ENCODE results near the gene BRINP2. TPM values are rescaled to one million over a fixed set of nuclear protein-coding genes. Genes with fewer than 3 reads are reported as not detected.

Gene BRINP2
- total and polyA plus RNA-seq, 3 experiments from 2014 or later: not detected

DNA sequence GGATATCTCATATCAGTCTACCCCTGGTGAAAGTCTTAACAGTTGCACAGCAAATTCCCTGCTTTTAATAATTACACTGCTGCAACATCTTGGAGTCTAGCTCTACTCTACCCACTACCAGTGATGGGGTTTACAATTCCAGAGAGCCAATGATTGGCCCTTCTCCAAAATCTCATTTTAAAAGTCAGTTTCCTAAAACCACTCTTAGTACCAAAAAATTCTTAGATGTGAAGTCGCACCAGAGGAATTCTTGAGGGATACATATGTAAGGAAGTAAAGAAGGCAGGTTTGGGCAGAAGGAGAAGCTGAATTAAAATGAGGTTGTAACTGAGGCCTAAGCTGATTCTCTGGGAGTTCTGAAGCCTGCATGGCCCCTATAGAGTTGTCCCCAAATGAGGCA is 129.7 kb downstream of the BRINP2 start:
- Histone ChIP-seq H3K27ac (ENCODE audit: low read depth, low read length) (no peak overlapping the region), H3K36me3 (ENCODE audit: insufficient read depth, low read length) (no peaks in the 10 kb centered on the region), H3K4me1 (ENCODE audit: insufficient read depth, low read length) (no peaks in the 10 kb centered on the region), H3K9me3 (ENCODE audit: low read length) (no peaks in the 10 kb centered on the region), H3K27me3 (ENCODE audit: insufficient read depth, low read length, poor library complexity, severe bottlenecking) (no peaks in the 10 kb centered on the region), H3K4me3 (ENCODE audit: low read length) (no peak overlapping the region)
- Mint-ChIP-seq H3K27me3 (no peaks in the 10 kb centered on the region), H3K4me3 (no peak overlapping the region), H3K36me3 (no peaks in the 10 kb centered on the region), H3K27ac (no peak overlapping the region), H3K9me3 (peaks cover 0 to 17% (median 6%) of the 10 kb centered on the region in 5 donors), H3K4me1 (no peaks in the 10 kb centered on the region)
- ChIA-PET POLR2A (no interaction called here), CTCF (no interaction called here)
- no peak for DNase-seq

DNA sequence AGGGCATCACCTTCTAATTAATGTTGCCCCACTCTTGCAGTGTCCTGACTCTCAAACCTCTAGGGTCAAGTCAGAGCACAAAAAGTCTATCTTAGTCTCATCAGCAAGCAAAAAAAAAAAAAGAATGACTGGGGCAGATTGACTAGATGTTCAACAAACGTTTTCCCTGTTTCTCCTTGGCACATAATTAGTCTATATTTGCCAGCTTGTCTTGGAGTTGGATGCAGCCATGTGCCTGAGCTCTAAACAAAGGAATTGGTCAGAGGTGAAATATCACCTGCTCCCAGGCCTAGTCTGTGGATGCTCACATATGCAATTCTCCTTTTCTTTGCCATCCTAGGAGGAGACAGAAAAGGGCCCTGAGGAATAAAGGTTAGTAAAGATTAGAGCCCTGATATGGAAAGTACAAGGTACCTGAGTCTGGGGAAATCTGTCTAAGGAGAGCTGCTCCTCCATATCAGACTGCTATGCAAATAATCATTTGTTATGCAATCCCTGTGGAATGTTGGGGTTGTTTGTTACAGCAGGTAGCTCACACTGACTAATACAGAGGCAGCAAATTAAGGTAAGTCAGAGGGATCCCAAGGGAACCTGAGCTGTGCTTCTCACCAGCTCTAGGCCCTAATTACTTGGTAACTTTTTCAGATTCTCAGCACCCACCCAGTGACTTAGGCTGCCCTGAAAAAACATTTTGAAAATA is 130.8 kb downstream of the BRINP2 start:
- POLR2A ChIA-PET: no interaction called here
- no peaks in the 10 kb centered on the region for H3K27me3 Mint-ChIP-seq

DNA sequence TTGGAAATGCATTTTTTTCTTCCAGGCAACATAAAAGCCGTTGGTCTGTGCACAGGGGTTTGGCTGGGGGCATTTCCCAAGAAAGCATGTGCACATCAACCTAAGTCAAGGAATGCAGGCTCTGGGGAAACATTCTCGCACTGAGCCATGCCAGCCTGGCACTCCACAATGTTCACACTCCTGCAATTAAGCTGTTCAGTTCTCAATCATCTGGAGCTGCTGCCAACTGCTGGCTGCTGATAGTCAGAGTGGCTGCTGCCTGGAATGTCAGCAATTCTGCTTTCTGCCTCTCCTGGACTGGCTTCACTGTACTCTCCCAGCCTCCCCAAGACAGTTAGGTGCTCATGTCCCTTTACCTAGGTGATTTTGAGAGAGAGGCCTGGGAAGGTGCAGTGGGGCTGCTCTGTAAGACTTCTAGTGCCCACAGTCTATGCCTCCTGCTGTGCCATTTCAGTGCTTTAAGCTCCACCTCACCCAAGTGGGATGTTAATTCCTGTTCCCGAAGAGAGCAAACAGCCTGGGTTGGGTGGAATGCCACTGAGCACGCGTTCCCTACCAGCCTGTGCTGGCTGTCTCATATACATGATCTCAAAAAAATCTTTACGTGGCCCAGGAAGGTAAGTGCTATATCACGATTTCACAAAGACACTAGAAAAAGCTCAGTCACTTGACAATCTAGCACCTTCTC is 131.7 kb downstream of the BRINP2 start:
- Mint-ChIP-seq H3K27me3 (no peaks in the 10 kb centered on the region), H3K4me1 (no peaks in the 10 kb centered on the region), H3K27ac (no peak overlapping the region), H3K36me3 (no peaks in the 10 kb centered on the region), H3K9me3 (peaks cover 0 to 12% (median 6%) of the 10 kb centered on the region in 5 donors), H3K4me3 (no peak overlapping the region)
- ChIA-PET POLR2A (no interaction called here), CTCF (interaction anchor here (0.6 kb wide), 1 partner anchor 167 kb away, joined by 3 read pairs; no protein-coding TSS in a partner anchor)
- no peaks in the 10 kb centered on the region for H3K4me1 ChIP-seq (ENCODE audit: insufficient read depth, low read length)
- no peaks in the 10 kb centered on the region for H3K9me3 ChIP-seq (ENCODE audit: low read length)
- DNase-seq: no peak
- H3K36me3 ChIP-seq (ENCODE audit: insufficient read depth, low read length): no peaks in the 10 kb centered on the region
- no peak overlapping the region for H3K27ac ChIP-seq (ENCODE audit: low read depth, low read length)
- H3K4me3 ChIP-seq (ENCODE audit: low read length): no peak overlapping the region
- H3K27me3 ChIP-seq (ENCODE audit: insufficient read depth, low read length, poor library complexity, severe bottlenecking): no peaks in the 10 kb centered on the region

More for the DNA sequence above, 130.8 kb downstream of the BRINP2 start:
- no peak overlapping the region for H3K4me3 Mint-ChIP-seq
- Histone ChIP-seq H3K4me1 (ENCODE audit: insufficient read depth, low read length) (no peaks in the 10 kb centered on the region), H3K27me3 (ENCODE audit: insufficient read depth, low read length, poor library complexity, severe bottlenecking) (no peaks in the 10 kb centered on the region), H3K4me3 (ENCODE audit: low read length) (no peak overlapping the region), H3K27ac (ENCODE audit: low read depth, low read length) (no peak overlapping the region), H3K9me3 (ENCODE audit: low read length) (no peaks in the 10 kb centered on the region), H3K36me3 (ENCODE audit: insufficient read depth, low read length) (no peaks in the 10 kb centered on the region)
- CTCF ChIA-PET: interaction anchor here (0.6 kb wide), 1 partner anchor 168 kb away, joined by 3 read pairs; no protein-coding TSS in a partner anchor
- H3K36me3 Mint-ChIP-seq: no peaks in the 10 kb centered on the region
- no peak overlapping the region for H3K27ac Mint-ChIP-seq
- peaks cover 0 to 14% (median 5%) of the 10 kb centered on the region in 5 donors for H3K9me3 Mint-ChIP-seq
- H3K4me1 Mint-ChIP-seq: no peaks in the 10 kb centered on the region
- no peak for DNase-seq

DNA sequence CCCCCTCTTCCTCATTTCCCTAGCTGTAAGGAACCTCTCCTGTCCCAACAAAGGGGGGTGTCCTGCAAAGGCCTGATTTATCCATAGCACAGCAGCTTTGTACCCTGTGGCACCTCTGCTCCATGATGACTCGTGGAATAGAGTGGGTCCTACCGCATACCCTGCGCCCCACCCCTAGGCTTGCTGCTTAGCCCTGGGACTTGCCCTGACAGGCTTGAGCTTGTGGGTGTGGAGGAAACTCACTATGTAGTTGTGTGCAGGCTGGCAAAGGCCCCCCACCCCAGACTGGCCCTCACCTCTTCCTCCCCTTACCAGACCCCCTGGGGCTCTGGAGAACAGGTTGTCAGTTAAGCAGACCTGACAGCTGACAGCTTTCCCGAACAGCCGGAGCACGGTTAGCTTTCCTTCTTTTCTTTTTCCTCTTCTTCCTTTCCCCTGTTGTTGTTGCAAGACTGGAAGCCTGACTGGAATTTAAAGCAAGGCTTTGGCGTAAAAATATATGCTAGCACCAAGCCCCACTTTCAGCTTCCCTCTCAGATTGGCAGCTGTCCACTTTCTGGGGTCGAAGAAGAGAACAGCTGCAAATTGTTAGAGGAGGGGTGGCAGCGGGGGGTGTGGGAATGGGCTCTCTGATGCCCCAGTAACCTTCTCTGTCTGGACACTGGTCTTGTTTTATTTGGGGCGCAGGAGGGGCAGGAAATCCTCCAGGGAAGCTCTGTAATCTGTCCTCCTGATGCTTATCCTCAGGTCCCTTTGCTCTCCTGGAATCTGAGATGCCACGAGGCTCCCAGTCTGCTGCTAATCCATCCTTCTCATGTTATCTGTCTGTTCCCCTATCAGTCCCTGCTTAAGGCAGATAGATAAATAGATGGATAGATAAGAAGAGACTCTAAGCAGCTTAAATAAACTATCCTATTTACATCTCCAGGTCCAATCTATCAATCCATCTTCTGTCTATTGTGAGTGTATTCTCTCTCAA is 134.6 kb downstream of the BRINP2 start:
- H3K27ac Mint-ChIP-seq: peak overlapping the region in 1 of 8 donors; percentile 32
- no peak for DNase-seq
- Histone ChIP-seq H3K27me3 (ENCODE audit: insufficient read depth, low read length, poor library complexity, severe bottlenecking) (no peaks in the 10 kb centered on the region), H3K27ac (ENCODE audit: low read depth, low read length) (no peak overlapping the region), H3K4me1 (ENCODE audit: insufficient read depth, low read length) (no peaks in the 10 kb centered on the region), H3K9me3 (ENCODE audit: low read length) (no peaks in the 10 kb centered on the region), H3K4me3 (ENCODE audit: low read length) (no peak overlapping the region), H3K36me3 (ENCODE audit: insufficient read depth, low read length) (no peaks in the 10 kb centered on the region)
- H3K36me3 Mint-ChIP-seq: no peaks in the 10 kb centered on the region
- peaks cover 0 to 2% of the 10 kb centered on the region in 2 donors for H3K27me3 Mint-ChIP-seq
- POLR2A ChIA-PET: no interaction called here
- no peak overlapping the region for H3K4me3 Mint-ChIP-seq
- CTCF ChIA-PET: no interaction called here
- no peaks in the 10 kb centered on the region for H3K4me1 Mint-ChIP-seq
- peaks cover 0 to 8% (median 6%) of the 10 kb centered on the region in 5 donors for H3K9me3 Mint-ChIP-seq

DNA sequence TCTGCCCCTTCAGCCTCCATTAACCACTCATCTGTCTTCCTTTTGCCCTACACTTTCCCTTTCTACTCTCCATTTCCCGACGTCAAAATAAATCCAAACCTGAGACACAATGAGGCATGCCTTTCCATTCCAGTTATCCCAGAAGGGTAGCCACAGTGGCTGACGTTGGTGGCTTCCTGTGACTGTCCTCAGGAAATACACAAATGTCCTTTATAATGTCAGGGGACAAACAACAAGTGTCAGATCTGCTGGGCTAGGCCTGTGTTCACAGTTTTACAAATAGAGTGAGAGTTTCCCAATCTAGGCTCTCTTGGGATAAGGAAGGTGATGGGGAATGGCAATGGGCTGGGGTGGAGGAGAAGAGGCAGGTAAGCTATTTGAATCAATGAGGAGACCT is 135.3 kb downstream of the BRINP2 start:
- POLR2A ChIA-PET: no interaction called here
- Histone ChIP-seq H3K9me3 (ENCODE audit: low read length) (no peaks in the 10 kb centered on the region), H3K27me3 (ENCODE audit: insufficient read depth, low read length, poor library complexity, severe bottlenecking) (no peaks in the 10 kb centered on the region), H3K36me3 (ENCODE audit: insufficient read depth, low read length) (no peaks in the 10 kb centered on the region), H3K4me1 (ENCODE audit: insufficient read depth, low read length) (no peaks in the 10 kb centered on the region), H3K4me3 (ENCODE audit: low read length) (no peak overlapping the region), H3K27ac (ENCODE audit: low read depth, low read length) (no peak overlapping the region)
- Mint-ChIP-seq H3K9me3 (peaks cover 0 to 8% (median 6%) of the 10 kb centered on the region in 5 donors), H3K27me3 (peaks cover 0 to 2% of the 10 kb centered on the region in 2 donors), H3K27ac (peak overlapping the region in 1 of 8 donors; percentile 32), H3K4me1 (no peaks in the 10 kb centered on the region), H3K4me3 (no peak overlapping the region), H3K36me3 (no peaks in the 10 kb centered on the region)
- no peak for DNase-seq
- CTCF ChIA-PET: no interaction called here

DNA sequence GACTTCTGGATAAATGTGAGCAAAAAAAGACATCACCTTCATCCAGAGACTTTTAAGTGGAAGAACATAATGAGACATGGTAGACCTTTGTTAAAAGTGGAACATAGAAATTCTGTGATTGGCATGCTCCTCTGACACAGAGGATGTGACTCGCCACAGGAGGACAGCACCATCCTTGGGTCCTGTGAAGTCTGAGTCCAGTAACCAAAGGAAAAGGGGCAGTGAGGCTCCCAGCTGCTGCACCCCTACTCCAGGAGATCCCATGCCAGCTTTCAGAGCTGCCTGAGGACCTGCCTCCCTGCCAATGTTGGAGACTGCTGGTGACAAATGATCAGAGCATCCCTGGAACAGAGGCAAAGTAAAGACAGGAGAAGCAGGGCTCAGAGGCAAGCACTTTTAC is 136.2 kb downstream of the BRINP2 start:
- H3K4me1 ChIP-seq (ENCODE audit: insufficient read depth, low read length): no peaks in the 10 kb centered on the region
- no peak overlapping the region for H3K4me3 Mint-ChIP-seq
- DNase-seq: no peak
- no peaks in the 10 kb centered on the region for H3K4me1 Mint-ChIP-seq
- H3K27ac Mint-ChIP-seq: no peak overlapping the region
- H3K36me3 Mint-ChIP-seq: no peaks in the 10 kb centered on the region
- H3K36me3 ChIP-seq (ENCODE audit: insufficient read depth, low read length): no peaks in the 10 kb centered on the region
- H3K4me3 ChIP-seq (ENCODE audit: low read length): no peak overlapping the region
- peaks cover 0 to 2% of the 10 kb centered on the region in 2 donors for H3K27me3 Mint-ChIP-seq
- H3K27ac ChIP-seq (ENCODE audit: low read depth, low read length): no peak overlapping the region
- H3K9me3 Mint-ChIP-seq: peaks cover 0 to 8% (median 6%) of the 10 kb centered on the region in 5 donors
- no peaks in the 10 kb centered on the region for H3K9me3 ChIP-seq (ENCODE audit: low read length)
- POLR2A ChIA-PET: no interaction called here
- H3K27me3 ChIP-seq (ENCODE audit: insufficient read depth, low read length, poor library complexity, severe bottlenecking): no peaks in the 10 kb centered on the region
- CTCF ChIA-PET: no interaction called here

DNA sequence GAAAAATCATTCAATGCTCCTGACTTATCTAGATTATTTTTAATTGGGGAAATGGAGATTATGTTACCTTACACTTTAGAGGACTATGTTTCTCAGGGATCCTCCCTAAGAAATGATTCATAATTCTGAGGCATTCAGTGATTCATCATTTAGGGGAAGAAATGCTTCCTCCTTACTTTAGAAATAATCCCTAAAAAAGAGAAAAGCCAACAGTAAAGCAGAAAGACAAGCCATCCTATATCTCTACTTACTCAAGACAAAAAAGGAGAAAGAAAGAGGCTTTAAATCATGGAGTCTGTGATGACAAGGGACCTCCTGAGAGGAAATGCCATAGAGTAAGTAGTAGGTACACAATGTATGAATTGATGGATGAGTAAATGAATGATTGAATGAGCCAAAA is 137.0 kb downstream of the BRINP2 start:
- CTCF ChIA-PET: no interaction called here
- Histone ChIP-seq H3K27me3 (ENCODE audit: insufficient read depth, low read length, poor library complexity, severe bottlenecking) (no peaks in the 10 kb centered on the region), H3K27ac (ENCODE audit: low read depth, low read length) (no peak overlapping the region), H3K4me1 (ENCODE audit: insufficient read depth, low read length) (no peaks in the 10 kb centered on the region), H3K9me3 (ENCODE audit: low read length) (no peaks in the 10 kb centered on the region), H3K4me3 (ENCODE audit: low read length) (no peak overlapping the region), H3K36me3 (ENCODE audit: insufficient read depth, low read length) (no peaks in the 10 kb centered on the region)
- H3K27ac Mint-ChIP-seq: no peak overlapping the region
- H3K27me3 Mint-ChIP-seq: peaks cover 0 to 2% of the 10 kb centered on the region in 2 donors
- DNase-seq: no peak
- POLR2A ChIA-PET: no interaction called here
- no peak overlapping the region for H3K4me3 Mint-ChIP-seq
- H3K36me3 Mint-ChIP-seq: no peaks in the 10 kb centered on the region
- H3K9me3 Mint-ChIP-seq: peaks cover 0 to 8% (median 6%) of the 10 kb centered on the region in 5 donors
- no peaks in the 10 kb centered on the region for H3K4me1 Mint-ChIP-seq

DNA sequence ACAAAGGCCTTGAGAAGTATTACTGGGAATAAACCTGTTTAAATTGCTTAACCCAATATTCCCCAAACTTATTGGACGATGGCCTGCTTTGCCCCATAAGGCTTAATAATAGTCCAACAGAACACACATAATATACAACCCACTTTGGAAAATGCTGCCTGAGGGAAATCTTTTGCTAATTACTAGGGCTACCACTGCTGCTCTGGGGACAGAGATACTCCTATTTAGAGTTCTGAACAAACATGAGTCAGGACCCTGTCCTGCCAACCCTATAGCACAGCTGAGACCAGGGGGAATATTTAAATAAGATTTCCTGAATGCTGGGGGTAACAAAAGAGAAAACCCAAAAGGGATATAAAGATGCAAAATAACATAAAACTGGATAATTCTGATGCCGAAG is 139.1 kb downstream of the BRINP2 start:
- peaks cover 0 to 10% (median 8%) of the 10 kb centered on the region in 5 donors for H3K9me3 Mint-ChIP-seq
- H3K27ac ChIP-seq (ENCODE audit: low read depth, low read length): no peak overlapping the region
- ChIA-PET CTCF (no interaction called here), POLR2A (no interaction called here)
- H3K27me3 ChIP-seq (ENCODE audit: insufficient read depth, low read length, poor library complexity, severe bottlenecking): no peaks in the 10 kb centered on the region
- H3K9me3 ChIP-seq (ENCODE audit: low read length): no peaks in the 10 kb centered on the region
- H3K4me3 Mint-ChIP-seq: no peak overlapping the region
- H3K4me3 ChIP-seq (ENCODE audit: low read length): no peak overlapping the region
- no peak overlapping the region for H3K27ac Mint-ChIP-seq
- H3K27me3 Mint-ChIP-seq: peaks cover 0 to 2% of the 10 kb centered on the region in 2 donors
- DNase-seq: no peak
- H3K4me1 Mint-ChIP-seq: no peaks in the 10 kb centered on the region
- no peaks in the 10 kb centered on the region for H3K36me3 Mint-ChIP-seq
- no peaks in the 10 kb centered on the region for H3K4me1 ChIP-seq (ENCODE audit: insufficient read depth, low read length)
- no peaks in the 10 kb centered on the region for H3K36me3 ChIP-seq (ENCODE audit: insufficient read depth, low read length)
